ENCODE results near the gene PPP3R1.

PPP3R1 gene

DNA sequence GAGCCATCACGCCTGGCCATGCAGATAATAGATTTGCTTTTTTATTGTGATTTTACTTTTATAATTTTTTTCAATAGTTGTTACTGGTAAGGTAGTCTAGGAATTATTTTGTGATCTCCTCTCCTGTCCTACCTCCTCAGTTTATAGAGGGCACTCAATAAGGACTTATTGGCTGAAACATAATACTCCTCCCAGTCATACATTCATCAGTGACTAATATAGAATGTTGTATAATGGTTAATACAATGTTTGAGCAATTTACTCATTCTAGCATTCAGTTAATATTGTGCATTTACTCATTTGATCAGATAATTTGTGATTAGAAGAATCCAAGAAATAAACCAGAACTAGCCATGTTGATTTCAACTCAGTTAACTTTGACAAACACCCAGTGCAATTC, 25.8 kb upstream of the PPP3R1 start (continued):
- TF ChIP-seq, protein P1, sequence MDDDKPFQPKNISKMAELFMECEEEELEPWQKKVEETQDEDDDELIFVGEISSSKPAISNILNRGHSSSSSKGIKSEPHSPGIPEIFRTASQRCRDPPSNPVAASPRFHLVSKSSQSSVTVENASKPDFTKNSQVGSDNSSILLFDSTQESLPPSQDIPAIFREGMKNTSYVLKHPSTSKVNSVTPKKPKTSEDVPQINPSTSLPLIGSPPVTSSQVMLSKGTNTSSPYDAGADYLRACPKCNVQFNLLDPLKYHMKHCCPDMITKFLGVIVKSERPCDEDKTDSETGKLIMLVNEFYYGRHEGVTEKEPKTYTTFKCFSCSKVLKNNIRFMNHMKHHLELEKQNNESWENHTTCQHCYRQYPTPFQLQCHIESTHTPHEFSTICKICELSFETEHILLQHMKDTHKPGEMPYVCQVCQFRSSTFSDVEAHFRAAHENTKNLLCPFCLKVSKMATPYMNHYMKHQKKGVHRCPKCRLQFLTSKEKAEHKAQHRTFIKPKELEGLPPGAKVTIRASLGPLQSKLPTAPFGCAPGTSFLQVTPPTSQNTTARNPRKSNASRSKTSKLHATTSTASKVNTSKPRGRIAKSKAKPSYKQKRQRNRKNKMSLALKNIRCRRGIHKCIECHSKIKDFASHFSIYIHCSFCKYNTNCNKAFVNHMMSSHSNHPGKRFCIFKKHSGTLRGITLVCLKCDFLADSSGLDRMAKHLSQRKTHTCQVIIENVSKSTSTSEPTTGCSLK (tag by site-specific recombination; IDR thresholded peaks at IDR 0.05) = no peak
- no peak for TF ChIP-seq ZNF664 (tag by site-specific recombination; IDR thresholded peaks at IDR 0.05)
- TF ChIP-seq ZNF571 (tag by site-specific recombination; IDR thresholded peaks at IDR 0.05) = no peak
- TF ChIP-seq ZNF2 (tag by site-specific recombination; IDR thresholded peaks at IDR 0.05) = no peak
- no peak for TF ChIP-seq ZNF626 (tag by site-specific recombination; IDR thresholded peaks at IDR 0.05)
- TF ChIP-seq ZNF366 (tag by site-specific recombination; conservative IDR thresholded peaks at IDR 0.05) = no peak
- TF ChIP-seq, protein P2, sequence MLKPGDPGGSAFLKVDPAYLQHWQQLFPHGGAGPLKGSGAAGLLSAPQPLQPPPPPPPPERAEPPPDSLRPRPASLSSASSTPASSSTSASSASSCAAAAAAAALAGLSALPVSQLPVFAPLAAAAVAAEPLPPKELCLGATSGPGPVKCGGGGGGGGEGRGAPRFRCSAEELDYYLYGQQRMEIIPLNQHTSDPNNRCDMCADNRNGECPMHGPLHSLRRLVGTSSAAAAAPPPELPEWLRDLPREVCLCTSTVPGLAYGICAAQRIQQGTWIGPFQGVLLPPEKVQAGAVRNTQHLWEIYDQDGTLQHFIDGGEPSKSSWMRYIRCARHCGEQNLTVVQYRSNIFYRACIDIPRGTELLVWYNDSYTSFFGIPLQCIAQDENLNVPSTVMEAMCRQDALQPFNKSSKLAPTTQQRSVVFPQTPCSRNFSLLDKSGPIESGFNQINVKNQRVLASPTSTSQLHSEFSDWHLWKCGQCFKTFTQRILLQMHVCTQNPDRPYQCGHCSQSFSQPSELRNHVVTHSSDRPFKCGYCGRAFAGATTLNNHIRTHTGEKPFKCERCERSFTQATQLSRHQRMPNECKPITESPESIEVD (tag by site-specific recombination; IDR thresholded peaks at IDR 0.05) = no peak

DNA sequence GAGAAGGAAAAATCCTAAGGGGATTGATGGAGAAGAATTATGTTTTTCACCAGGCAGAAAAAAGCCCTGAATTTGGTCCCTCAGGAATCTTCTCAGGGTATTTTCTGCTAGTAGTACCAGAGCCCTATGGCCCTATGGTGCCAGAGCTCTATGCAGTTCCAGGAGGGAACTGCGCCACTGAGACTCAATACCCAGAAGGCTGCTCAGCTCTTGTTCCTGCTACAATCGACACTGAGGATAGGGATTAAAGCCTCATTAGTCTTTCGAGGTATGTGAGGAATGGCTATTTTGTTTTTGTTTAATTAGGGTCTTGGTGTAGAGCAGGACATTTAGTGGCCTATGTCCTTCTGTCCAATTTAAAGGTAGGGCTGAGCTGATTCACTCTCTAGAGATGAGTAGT, 21.7 kb upstream of the PPP3R1 start:
- Histone ChIP-seq H3K4me1 (ENCODE audit: control insufficient read depth, insufficient read depth, low read length) (0 out of 2 replicates have a peak, but pooled peaks cover under 1% of the 10 kb centered on the region), H3K27ac (ENCODE audit: extremely low read depth, low read depth, low read length) (no peak overlapping the region), H3K9me3 (ENCODE audit: control insufficient read depth, insufficient read depth, low read depth, low read length) (no peaks in the 10 kb centered on the region), H3K4me3 (ENCODE audit: low read depth, low read length) (no peak overlapping the region), H3K36me3 (ENCODE audit: control insufficient read depth in 2 of 2, insufficient read depth in 1 of 2, low read length in 2 of 2) (no peaks in the 10 kb centered on the region)
- POLR2A ChIA-PET = no interaction called here
- CTCF ChIA-PET = interaction anchor here (0.9 to 2.7 kb wide), 2 partner anchors 9 to 18 kb away, joined by 5 to 13 read pairs; no protein-coding TSS in a partner anchor
- no peak for TF ChIP-seq ZBTB10 (tag by site-specific recombination; IDR thresholded peaks at IDR 0.05)
- no peak for TF ChIP-seq ZNF391 (tag by site-specific recombination; IDR thresholded peaks at IDR 0.05; ENCODE audit: borderline replicate concordance, low read depth)
- no peak for TF ChIP-seq ZNF10 (tag by site-specific recombination; IDR thresholded peaks at IDR 0.05)
- no peak for TF ChIP-seq ZNF155 (tag by site-specific recombination; IDR thresholded peaks at IDR 0.05)
- TF ChIP-seq, protein P3, sequence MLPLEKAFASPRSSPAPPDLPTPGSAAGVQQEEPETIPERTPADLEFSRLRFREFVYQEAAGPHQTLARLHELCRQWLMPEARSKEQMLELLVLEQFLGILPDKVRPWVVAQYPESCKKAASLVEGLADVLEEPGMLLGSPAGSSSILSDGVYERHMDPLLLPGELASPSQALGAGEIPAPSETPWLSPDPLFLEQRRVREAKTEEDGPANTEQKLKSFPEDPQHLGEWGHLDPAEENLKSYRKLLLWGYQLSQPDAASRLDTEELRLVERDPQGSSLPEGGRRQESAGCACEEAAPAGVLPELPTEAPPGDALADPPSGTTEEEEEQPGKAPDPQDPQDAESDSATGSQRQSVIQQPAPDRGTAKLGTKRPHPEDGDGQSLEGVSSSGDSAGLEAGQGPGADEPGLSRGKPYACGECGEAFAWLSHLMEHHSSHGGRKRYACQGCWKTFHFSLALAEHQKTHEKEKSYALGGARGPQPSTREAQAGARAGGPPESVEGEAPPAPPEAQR (tag by site-specific recombination; IDR thresholded peaks at IDR 0.05) = no peak
- TF ChIP-seq, protein P4, sequence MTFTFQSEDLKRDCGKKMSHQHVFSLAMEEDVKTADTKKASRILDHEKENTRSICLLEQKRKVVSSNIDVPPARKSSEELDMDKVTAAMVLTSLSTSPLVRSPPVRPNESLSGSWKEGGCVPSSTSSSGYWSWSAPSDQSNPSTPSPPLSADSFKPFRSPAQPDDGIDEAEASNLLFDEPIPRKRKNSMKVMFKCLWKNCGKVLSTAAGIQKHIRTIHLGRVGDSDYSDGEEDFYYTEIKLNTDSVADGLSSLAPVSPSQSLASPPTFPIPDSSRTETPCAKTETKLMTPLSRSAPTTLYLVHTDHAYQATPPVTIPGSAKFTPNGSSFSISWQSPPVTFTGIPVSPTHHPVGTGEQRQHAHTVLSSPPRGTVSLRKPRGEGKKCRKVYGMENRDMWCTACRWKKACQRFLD (tag by site-specific recombination; IDR thresholded peaks at IDR 0.05) = no peak
- no peak for TF ChIP-seq ZNF146 (tag by site-specific recombination; IDR thresholded peaks at IDR 0.05)
- no peak for TF ChIP-seq ZFP41 (tag by site-specific recombination; IDR thresholded peaks at IDR 0.05; ENCODE audit: borderline replicate concordance)
- TF ChIP-seq ZNF585B (tag by site-specific recombination; IDR thresholded peaks at IDR 0.05) = no peak
- no peak for TF ChIP-seq KLF17 (tag by site-specific recombination; IDR thresholded peaks at IDR 0.05)
- no peak for TF ChIP-seq ZNF654 (tag by site-specific recombination; IDR thresholded peaks at IDR 0.05; ENCODE audit: low read depth)
- TF ChIP-seq ZNF214 (tag by site-specific recombination; IDR thresholded peaks at IDR 0.05; ENCODE audit: borderline replicate concordance) = no peak
- TF ChIP-seq SCRT1 (tag by site-specific recombination; IDR thresholded peaks at IDR 0.05; ENCODE audit: borderline replicate concordance) = no peak
- TF ChIP-seq, protein P5, sequence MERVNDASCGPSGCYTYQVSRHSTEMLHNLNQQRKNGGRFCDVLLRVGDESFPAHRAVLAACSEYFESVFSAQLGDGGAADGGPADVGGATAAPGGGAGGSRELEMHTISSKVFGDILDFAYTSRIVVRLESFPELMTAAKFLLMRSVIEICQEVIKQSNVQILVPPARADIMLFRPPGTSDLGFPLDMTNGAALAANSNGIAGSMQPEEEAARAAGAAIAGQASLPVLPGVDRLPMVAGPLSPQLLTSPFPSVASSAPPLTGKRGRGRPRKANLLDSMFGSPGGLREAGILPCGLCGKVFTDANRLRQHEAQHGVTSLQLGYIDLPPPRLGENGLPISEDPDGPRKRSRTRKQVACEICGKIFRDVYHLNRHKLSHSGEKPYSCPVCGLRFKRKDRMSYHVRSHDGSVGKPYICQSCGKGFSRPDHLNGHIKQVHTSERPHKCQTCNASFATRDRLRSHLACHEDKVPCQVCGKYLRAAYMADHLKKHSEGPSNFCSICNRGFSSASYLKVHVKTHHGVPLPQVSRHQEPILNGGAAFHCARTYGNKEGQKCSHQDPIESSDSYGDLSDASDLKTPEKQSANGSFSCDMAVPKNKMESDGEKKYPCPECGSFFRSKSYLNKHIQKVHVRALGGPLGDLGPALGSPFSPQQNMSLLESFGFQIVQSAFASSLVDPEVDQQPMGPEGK (tag by site-specific recombination; IDR thresholded peaks at IDR 0.05) = no peak
